ENCODE results near the gene PPM1L. TPM values are rescaled to one million over a fixed set of nuclear protein-coding genes. Genes with fewer than 3 reads are reported as not detected.

PPM1L gene
- total RNA-seq, 1 experiment from 2014 or later: 3.2 TPM

Other genes starting within 250 kb of the PPM1L start
- 23.4 and 26.8 TPM in 2 replicates for gene KPNA4, start 190.7 kb upstream of the PPM1L start, total RNA-seq (2014; rRNA removed; shearing (Covaris generic))
- gene ARL14, start 79.1 kb upstream of the PPM1L start, total RNA-seq (2014; rRNA removed; shearing (Covaris generic)): 0.07 TPM in 1 of 2 replicates, not detected in the other